ENCODE data around the gene ZNF45.

GRCh38 chr19:43956827-43957226 is 21.7 kb upstream of the ZNF45 start:
- TF ChIP-seq MXI1 (IDR thresholded peaks at IDR 0.05; ENCODE audit: borderline replicate concordance, low read depth, low read length) (no peak), CEBPB (IDR thresholded peaks at IDR 0.05; ENCODE audit: low read depth, low read length) (no peak), POLR2A (IDR thresholded peaks at IDR 0.05; ENCODE audit: low read depth, low read length) (no peak), RAD21 (IDR thresholded peaks at IDR 0.05; ENCODE audit: low read length) (no peak), SMC3 (IDR thresholded peaks at IDR 0.05; ENCODE audit: low read depth, low read length) (no peak), NFE2L2 (IDR thresholded peaks at IDR 0.05; ENCODE audit: low read depth, low read length) (no peak), MAZ (IDR thresholded peaks at IDR 0.05; ENCODE audit: borderline replicate concordance, low read depth, low read length) (no peak), BHLHE40 (IDR thresholded peaks at IDR 0.05; ENCODE audit: low read depth, low read length) (no peak)
- TF ChIP-seq, protein P1, sequence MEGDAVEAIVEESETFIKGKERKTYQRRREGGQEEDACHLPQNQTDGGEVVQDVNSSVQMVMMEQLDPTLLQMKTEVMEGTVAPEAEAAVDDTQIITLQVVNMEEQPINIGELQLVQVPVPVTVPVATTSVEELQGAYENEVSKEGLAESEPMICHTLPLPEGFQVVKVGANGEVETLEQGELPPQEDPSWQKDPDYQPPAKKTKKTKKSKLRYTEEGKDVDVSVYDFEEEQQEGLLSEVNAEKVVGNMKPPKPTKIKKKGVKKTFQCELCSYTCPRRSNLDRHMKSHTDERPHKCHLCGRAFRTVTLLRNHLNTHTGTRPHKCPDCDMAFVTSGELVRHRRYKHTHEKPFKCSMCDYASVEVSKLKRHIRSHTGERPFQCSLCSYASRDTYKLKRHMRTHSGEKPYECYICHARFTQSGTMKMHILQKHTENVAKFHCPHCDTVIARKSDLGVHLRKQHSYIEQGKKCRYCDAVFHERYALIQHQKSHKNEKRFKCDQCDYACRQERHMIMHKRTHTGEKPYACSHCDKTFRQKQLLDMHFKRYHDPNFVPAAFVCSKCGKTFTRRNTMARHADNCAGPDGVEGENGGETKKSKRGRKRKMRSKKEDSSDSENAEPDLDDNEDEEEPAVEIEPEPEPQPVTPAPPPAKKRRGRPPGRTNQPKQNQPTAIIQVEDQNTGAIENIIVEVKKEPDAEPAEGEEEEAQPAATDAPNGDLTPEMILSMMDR (conservative IDR thresholded peaks at IDR 0.05; ENCODE audit: low read depth, low read length): no peak
